OCI-LY3 (cell line): Measurements from ENCODE around the gene MTUS2.

Experiments used
- H2AFZ ChIP-seq: fragments of 200-600, 300-600 bp; shearing (Covaris generic); 2 replicates; pipeline ENCODE4 v1.6.0; 2014; ENCODE audit warnings: antibody characterized with exemption, low read depth, low read length
- H3K27ac ChIP-seq: fragments of 200-600, 300-600 bp; sonication (generic); 2 replicates; pipeline ENCODE4 v1.5.1; 2014; ENCODE audit warnings: mild to moderate bottlenecking, low read length, moderate library complexity, mixed read lengths
- H3K27me3 ChIP-seq: fragments of 200-600, 300-600 bp; sonication (generic); 2 replicates; pipeline ENCODE4 v1.6.1; 2014; ENCODE audit warnings: low read depth, low read length, mixed read lengths
- H3K36me3 ChIP-seq: fragments of 200-600, 300-600 bp; sonication (generic); replicated peaks from 2 replicates; pipeline ENCODE3; 2014; ENCODE audit warnings: low read depth, low read length, mixed read lengths
- H3K4me1 ChIP-seq: fragments of 300-600, 200-600 bp; sonication (generic); 2 replicates; pipeline ENCODE4 v1.6.1; 2014; ENCODE audit warnings: low read length, mixed read lengths
- H3K4me2 ChIP-seq: fragments of 200-600, 300-600 bp; sonication (generic); 2 replicates; pipeline ENCODE4 v1.6.1; 2014; ENCODE audit warnings: low read length, mixed read lengths
- H3K4me3 ChIP-seq: fragments of 300-600, 200-600 bp; sonication (generic); 2 replicates; pipeline ENCODE4 v1.5.1; 2014; ENCODE audit warnings: antibody characterized with exemption, mild to moderate bottlenecking, low read length, moderate library complexity
- H3K79me2 ChIP-seq: fragments of 300-600, 200-600 bp; shearing (Covaris generic); 2 replicates; pipeline ENCODE4 v1.6.1; 2014; ENCODE audit warnings: mild to moderate bottlenecking, low read length, mixed read lengths
- H3K9ac ChIP-seq: fragments of 300-600, 200-600 bp; shearing (Covaris generic); 2 replicates; pipeline ENCODE4 v1.6.0; 2014; ENCODE audit warnings: mild to moderate bottlenecking, low read length, moderate library complexity
- H3K9me3 ChIP-seq: fragments of 200-600, 300-600 bp; shearing (Covaris generic); 2 replicates; pipeline ENCODE4 v1.6.1; 2014; ENCODE audit warnings: low read length, mixed read lengths; ENCODE audit not compliant: insufficient read depth
- H4K20me1 ChIP-seq: fragments of 200-600, 300-600 bp; sonication (generic); 2 replicates; pipeline ENCODE4 v1.6.1; 2016; ENCODE audit warnings: low read length, mixed read lengths; ENCODE audit not compliant: insufficient read depth
- CTCF ChIP-seq: fragments of 200-600, 300-600 bp; sonication (generic); IDR thresholded peaks from 2 replicates; pipeline ENCODE4 v1.5.1; 2014; ENCODE audit warnings: antibody characterized with exemption, low read length, low read depth
- EZH2phosphoT487 ChIP-seq: fragments of 200-600 bp; shearing (Covaris generic); IDR thresholded peaks from 2 replicates; pipeline ENCODE4 v1.6.1; 2018; ENCODE audit warnings: antibody characterized with exemption, mixed run types, low read depth

The MTUS2 gene

GRCh38 chr13:28958441-28958840 lies 138.3 kb downstream of the MTUS2 start:
- Histone ChIP-seq H3K27me3 (peaks cover 6% of the 10 kb centered on the region; the same call in 1 of the 2 replicates), H3K4me3 (no peak overlapping the region), H4K20me1 (no peaks in the 10 kb centered on the region), H3K27ac (no peak overlapping the region), H3K36me3 (no peaks in the 10 kb centered on the region), H3K4me1 (no peaks in the 10 kb centered on the region), H3K4me2 (no peak overlapping the region), H3K79me2 (no peaks in the 10 kb centered on the region), H3K9me3 (no peaks in the 10 kb centered on the region), H2AFZ (no peak overlapping the region), H3K9ac (no peak overlapping the region)
- TF ChIP-seq EZH2phosphoT487 (no peak), CTCF (no peak)

- H3K27ac ChIP-seq = no peak overlapping the region
- no peaks in the 10 kb centered on the region for H4K20me1 ChIP-seq
- H3K9me3 ChIP-seq = no peaks in the 10 kb centered on the region
- H3K4me2 ChIP-seq = no peak overlapping the region
- no peaks in the 10 kb centered on the region for H3K36me3 ChIP-seq
- H3K4me1 ChIP-seq = no peaks in the 10 kb centered on the region
- TF ChIP-seq EZH2phosphoT487 (no peak), CTCF (no peak)
- peaks cover 6% of the 10 kb centered on the region; the same call in 1 of the 2 replicates for H3K27me3 ChIP-seq
- no peaks in the 10 kb centered on the region for H3K79me2 ChIP-seq
- no peak overlapping the region for H3K9ac ChIP-seq
- no peak overlapping the region for H2AFZ ChIP-seq
- no peak overlapping the region for H3K4me3 ChIP-seq
Measured at GRCh38 chr13:28964052-28964451, 143.9 kb downstream of the MTUS2 start.

GRCh38 chr13:28964803-28965202 lies 144.7 kb downstream of the MTUS2 start:
- Histone ChIP-seq H3K9ac (no peak overlapping the region), H2AFZ (no peak overlapping the region), H3K9me3 (no peaks in the 10 kb centered on the region), H3K36me3 (no peaks in the 10 kb centered on the region), H4K20me1 (no peaks in the 10 kb centered on the region), H3K4me3 (no peak overlapping the region), H3K4me1 (no peaks in the 10 kb centered on the region), H3K27me3 (peaks cover 6% of the 10 kb centered on the region; the same call in 1 of the 2 replicates), H3K79me2 (no peaks in the 10 kb centered on the region), H3K27ac (no peak overlapping the region), H3K4me2 (no peak overlapping the region)
- TF ChIP-seq EZH2phosphoT487 (no peak), CTCF (no peak)

GRCh38 chr13:28967029-28967915 lies 147.1 kb downstream of the MTUS2 start:
- no peaks in the 10 kb centered on the region for H3K4me1 ChIP-seq
- H3K27ac ChIP-seq = no peak overlapping the region
- no peaks in the 10 kb centered on the region for H3K79me2 ChIP-seq
- TF ChIP-seq CTCF = no peak
- TF ChIP-seq EZH2phosphoT487 = no peak
- H4K20me1 ChIP-seq = no peaks in the 10 kb centered on the region
- no peak overlapping the region for H3K9ac ChIP-seq
- no peaks in the 10 kb centered on the region for H3K9me3 ChIP-seq
- H3K4me3 ChIP-seq = no peak overlapping the region
- no peaks in the 10 kb centered on the region for H3K36me3 ChIP-seq
- H3K4me2 ChIP-seq = no peak overlapping the region
- no peaks in the 10 kb centered on the region for H3K27me3 ChIP-seq
- H2AFZ ChIP-seq = no peak overlapping the region
